Cardiac muscle cell (in vitro differentiated cells and primary cell): Measurements from ENCODE around the gene GAB1. TPM values are rescaled to one million over a fixed set of nuclear protein-coding genes. Genes with fewer than 3 reads are reported as not detected.

ENCODE experiments used
- DNase-seq, 2 donors: peaks; one replicate each; pipeline versions ENCODE4 v3.0.0 to v3.0.0-alpha.2; 2010 to 2017; ENCODE audit warnings: low read depth in 1 of 2, low spot score in 1 of 2
- H3K27ac ChIP-seq: fragments of 200-600 bp; sonication (generic); 2 replicates; pipeline ENCODE4 v1.5.1; 2016
- H3K27me3 ChIP-seq: fragments of 200-600 bp; sonication (generic); 2 replicates; pipeline ENCODE4 v1.6.0; 2016; ENCODE audit warnings: control low read depth
- H3K36me3 ChIP-seq: fragments of 200-600 bp; sonication (generic); 2 replicates; pipeline ENCODE4 v1.5.1; 2016; ENCODE audit warnings: control low read depth
- H3K4me1 ChIP-seq: fragments of 200-600 bp; sonication (generic); 2 replicates; pipeline ENCODE4 v1.8.1; 2017; ENCODE audit warnings: low read depth, mild to moderate bottlenecking, mixed run types
- H3K4me3 ChIP-seq: fragments of 200-600 bp; sonication (generic); 2 replicates; pipeline ENCODE4 v1.5.1; 2016; ENCODE audit warnings: mild to moderate bottlenecking
- H3K9me3 ChIP-seq: fragments of 200-600 bp; sonication (generic); 2 replicates; pipeline ENCODE4 v1.5.1; 2017; ENCODE audit warnings: low read depth, mild to moderate bottlenecking, control low read depth
- polyA plus RNA-seq: library from polyadenylated mRNA; unstranded; fragments of >200 nt; fragmentation: Nextera tagmentation; extraction: Ambion mirVana; gene quantifications from 2 replicates; pipeline ENCODE4 v1.2.1, GENCODE V29; 2016
- total RNA-seq: library from RNA; depleted of rRNA; stranded (reverse); fragments of >200 nt; gene quantifications from 2 replicates; pipeline ENCODE4 v1.2.3, GENCODE V29; 2016
- TF ChIP-seq, protein P1 (sequence below): IDR thresholded peaks from 2 replicates; pipeline ENCODE4 v1.5.1; 2012; ENCODE audit warnings: low read depth, mild to moderate bottlenecking, low read length

The GAB1 gene
- total and polyA plus RNA-seq, 2 experiments from 2014 or later = 11.9 to 63.9 TPM

GRCh38 chr4:143292858-143293257 is 43.8 kb upstream of the GAB1 start:
- TF ChIP-seq, protein P1, sequence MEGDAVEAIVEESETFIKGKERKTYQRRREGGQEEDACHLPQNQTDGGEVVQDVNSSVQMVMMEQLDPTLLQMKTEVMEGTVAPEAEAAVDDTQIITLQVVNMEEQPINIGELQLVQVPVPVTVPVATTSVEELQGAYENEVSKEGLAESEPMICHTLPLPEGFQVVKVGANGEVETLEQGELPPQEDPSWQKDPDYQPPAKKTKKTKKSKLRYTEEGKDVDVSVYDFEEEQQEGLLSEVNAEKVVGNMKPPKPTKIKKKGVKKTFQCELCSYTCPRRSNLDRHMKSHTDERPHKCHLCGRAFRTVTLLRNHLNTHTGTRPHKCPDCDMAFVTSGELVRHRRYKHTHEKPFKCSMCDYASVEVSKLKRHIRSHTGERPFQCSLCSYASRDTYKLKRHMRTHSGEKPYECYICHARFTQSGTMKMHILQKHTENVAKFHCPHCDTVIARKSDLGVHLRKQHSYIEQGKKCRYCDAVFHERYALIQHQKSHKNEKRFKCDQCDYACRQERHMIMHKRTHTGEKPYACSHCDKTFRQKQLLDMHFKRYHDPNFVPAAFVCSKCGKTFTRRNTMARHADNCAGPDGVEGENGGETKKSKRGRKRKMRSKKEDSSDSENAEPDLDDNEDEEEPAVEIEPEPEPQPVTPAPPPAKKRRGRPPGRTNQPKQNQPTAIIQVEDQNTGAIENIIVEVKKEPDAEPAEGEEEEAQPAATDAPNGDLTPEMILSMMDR = no peak
- no peaks in the 10 kb centered on the region for H3K36me3 ChIP-seq
- H3K9me3 ChIP-seq = no peaks in the 10 kb centered on the region
- no peaks in the 10 kb centered on the region for H3K4me1 ChIP-seq
- H3K27ac ChIP-seq = no peak overlapping the region
- no peak for DNase-seq
- no peaks in the 10 kb centered on the region for H3K27me3 ChIP-seq
- H3K4me3 ChIP-seq = no peak overlapping the region

- no peaks in the 10 kb centered on the region for H3K27me3 ChIP-seq
- no peaks in the 10 kb centered on the region for H3K9me3 ChIP-seq
- no peak overlapping the region for H3K4me3 ChIP-seq
- no peaks in the 10 kb centered on the region for H3K4me1 ChIP-seq
- DNase-seq = peak in 1 of 2 donors; percentile 85
- H3K27ac ChIP-seq = no peak overlapping the region
- H3K36me3 ChIP-seq = no peaks in the 10 kb centered on the region
- TF ChIP-seq, protein P1 = no peak
These were observed 42.4 kb upstream of the GAB1 start for GRCh38 chr4:143294310-143294709.

- no peaks in the 10 kb centered on the region for H3K4me1 ChIP-seq
- no peaks in the 10 kb centered on the region for H3K9me3 ChIP-seq
- no peak overlapping the region for H3K27ac ChIP-seq
- H3K4me3 ChIP-seq = no peak overlapping the region
- H3K27me3 ChIP-seq = no peaks in the 10 kb centered on the region
- TF ChIP-seq, protein P1 = no peak
- no peaks in the 10 kb centered on the region for H3K36me3 ChIP-seq
- no peak for DNase-seq
These were observed 41.9 kb upstream of the GAB1 start for GRCh38 chr4:143294710-143295275.

- H3K9me3 ChIP-seq = no peaks in the 10 kb centered on the region
- H3K36me3 ChIP-seq = no peaks in the 10 kb centered on the region
- no peak overlapping the region for H3K4me3 ChIP-seq
- H3K27ac ChIP-seq = no peak overlapping the region
- no peaks in the 10 kb centered on the region for H3K4me1 ChIP-seq
- no peaks in the 10 kb centered on the region for H3K27me3 ChIP-seq
- no peak for DNase-seq
- TF ChIP-seq, protein P1 = no peak
These were observed 40.1 kb upstream of the GAB1 start for GRCh38 chr4:143296397-143297067.

DNA sequence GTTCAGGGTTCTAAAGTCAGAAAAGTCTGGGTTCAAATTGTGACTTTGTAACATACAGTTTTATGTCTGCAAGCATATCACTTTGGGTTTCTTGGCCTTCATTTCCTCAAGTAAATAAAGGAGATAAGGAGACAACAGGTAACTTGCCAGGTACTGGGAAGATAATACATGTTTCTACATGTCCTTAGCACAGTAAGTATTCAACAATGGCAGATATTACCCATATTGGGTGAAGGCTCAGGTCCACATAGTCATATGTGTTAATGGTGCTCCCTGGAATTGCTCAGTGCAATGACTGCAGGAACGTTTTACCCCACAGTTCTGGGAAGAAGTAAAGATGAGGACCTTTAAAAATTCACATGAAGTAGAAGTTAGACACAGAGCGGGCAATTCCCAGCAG is 35.8 kb upstream of the GAB1 start:
- Histone ChIP-seq H3K4me3 (no peak overlapping the region), H3K27ac (no peak overlapping the region), H3K27me3 (no peaks in the 10 kb centered on the region), H3K4me1 (no peaks in the 10 kb centered on the region), H3K36me3 (no peaks in the 10 kb centered on the region), H3K9me3 (no peaks in the 10 kb centered on the region)
- no peak for DNase-seq
- TF ChIP-seq, protein P1 = no peak
